HepG2 (cell line): ENCODE measurements around the gene PMEL. TPM values are rescaled to one million over a fixed set of nuclear protein-coding genes. Genes with fewer than 3 reads are reported as not detected.
A peak's percentile ranks its signal among the peaks of the same experiment; 100 is the strongest.

ENCODE experiments used
- ESRRA ChIP-seq: sonication (generic); formaldehyde crosslinking; IDR thresholded peaks from 2 replicates; pipeline ENCODE4 v1.5.1; 2020; ENCODE audit warnings: mild to moderate bottlenecking, low read depth, missing genetic modification reagents
- MAFK ChIP-seq, 2 experiments: IDR thresholded peaks in 1 of 2; conservative IDR thresholded peaks in 1 of 2; 2 replicates each; pipeline ENCODE4 v1.6.1; 2011; ENCODE audit warnings: improper control_type of control experiment in 2 of 2, low read length in 2 of 2
- PAWR ChIP-seq: sonication (generic); formaldehyde crosslinking; IDR thresholded peaks from 2 replicates; pipeline ENCODE4 v1.4.0; 2020; ENCODE audit warnings: missing genetic modification reagents, mild to moderate bottlenecking, borderline replicate concordance
- PITX1 ChIP-seq: sonication (generic); formaldehyde crosslinking; IDR thresholded peaks from 2 replicates; pipeline ENCODE4 v1.5.1; 2020; ENCODE audit warnings: mild to moderate bottlenecking, missing genetic modification reagents
- RARA ChIP-seq: IDR thresholded peaks from 2 replicates; pipeline ENCODE4 v1.6.1; 2016; ENCODE audit warnings: missing genetic modification reagents, missing compliant biosample characterization
- SCMH1 ChIP-seq: sonication (generic); formaldehyde crosslinking; IDR thresholded peaks from 2 replicates; pipeline ENCODE4 v1.9.0; 2021; ENCODE audit warnings: missing genetic modification reagents, mild to moderate bottlenecking, borderline replicate concordance
- SIN3A ChIP-seq: IDR thresholded peaks from 2 replicates; pipeline ENCODE4 v1.6.1; 2011; ENCODE audit warnings: low read depth, mild to moderate bottlenecking, control low read depth, low read length, borderline replicate concordance
- SOX6 ChIP-seq, 2 experiments: fragments of 450-650 bp in 1 of 2; sonication (generic) in 1 of 2; formaldehyde crosslinking in 1 of 2; IDR thresholded peaks; 2 replicates each; pipeline versions ENCODE4 v1.4.0 to v1.6.1; 2017 to 2020; ENCODE audit warnings: antibody characterized with exemption in 1 of 2, mild to moderate bottlenecking in 1 of 2, missing genetic modification reagents in 1 of 2
- STAT5B ChIP-seq: sonication (generic); formaldehyde crosslinking; IDR thresholded peaks from 2 replicates; pipeline ENCODE4 v1.4.0; 2020; ENCODE audit warnings: missing genetic modification reagents
- THRA ChIP-seq: sonication (generic); formaldehyde crosslinking; IDR thresholded peaks from 2 replicates; pipeline ENCODE4 v1.4.0; 2020; ENCODE audit warnings: missing genetic modification reagents, borderline replicate concordance
- ZNF230 ChIP-seq: sonication (generic); formaldehyde crosslinking; IDR thresholded peaks from 2 replicates; pipeline ENCODE4 v1.4.0; 2020; ENCODE audit warnings: mild to moderate bottlenecking, missing genetic modification reagents
- ZNF343 ChIP-seq: sonication (generic); formaldehyde crosslinking; IDR thresholded peaks from 2 replicates; pipeline ENCODE4 v1.4.0; 2020; ENCODE audit warnings: mild to moderate bottlenecking, missing genetic modification reagents
- ZNF367 ChIP-seq: sonication (generic); formaldehyde crosslinking; IDR thresholded peaks from 2 replicates; pipeline ENCODE4 v1.4.0; 2020; ENCODE audit warnings: missing genetic modification reagents, borderline replicate concordance
- ZNF451 ChIP-seq: sonication (generic); formaldehyde crosslinking; IDR thresholded peaks from 2 replicates; pipeline ENCODE4 v1.5.0; 2020; ENCODE audit warnings: mild to moderate bottlenecking, missing genetic modification reagents
- ZNF460 ChIP-seq: sonication (generic); formaldehyde crosslinking; IDR thresholded peaks from 2 replicates; pipeline ENCODE4 v1.5.1; 2020; ENCODE audit warnings: missing genetic modification reagents, mild to moderate bottlenecking, borderline replicate concordance
- ZNF510 ChIP-seq: sonication (generic); formaldehyde crosslinking; IDR thresholded peaks from 2 replicates; pipeline ENCODE4 v1.4.0; 2020; ENCODE audit warnings: low read depth, mild to moderate bottlenecking, missing genetic modification reagents
- ZNF574 ChIP-seq: sonication (generic); formaldehyde crosslinking; IDR thresholded peaks from 2 replicates; pipeline ENCODE4 v1.4.0; 2020; ENCODE audit warnings: missing genetic modification reagents
- ZNF580 ChIP-seq: IDR thresholded peaks from 2 replicates; pipeline ENCODE4 v1.6.1; 2016; ENCODE audit warnings: low read depth, borderline replicate concordance
- ZNF614 ChIP-seq: IDR thresholded peaks from 2 replicates; pipeline ENCODE4 v1.6.1; 2018; ENCODE audit warnings: missing biosample characterization, missing genetic modification reagents, inconsistent platforms, borderline replicate concordance
- ZNF770 ChIP-seq: sonication (generic); formaldehyde crosslinking; IDR thresholded peaks from 2 replicates; pipeline ENCODE4 v1.5.0; 2020; ENCODE audit warnings: mild to moderate bottlenecking, missing genetic modification reagents
- ZNF784 ChIP-seq: sonication (generic); formaldehyde crosslinking; IDR thresholded peaks from 2 replicates; pipeline ENCODE4 v1.5.1; 2020; ENCODE audit warnings: missing genetic modification reagents, mild to moderate bottlenecking, borderline replicate concordance
- polyA plus RNA-seq, 8 experiments: library from polyadenylated mRNA; depleted of rRNA in 3 of 8; stranded (reverse) in 7 of 8; unstranded in 1 of 8; fragments of >200 nt; fragmentation: Illumina TruSeq in 4 of 8; extraction: Trizol in 4 of 8; gene quantifications; 2 replicates each; pipeline versions ENCODE4 v1.2.1 to v1.2.3, GENCODE V29; 2011 to 2016; ENCODE audit warnings: low read depth in 4 of 8, missing spikeins in 1 of 8, mixed read lengths in 1 of 8; ENCODE audit not compliant: insufficient read depth in 1 of 8
- total RNA-seq, 5 experiments: library from RNA; depleted of rRNA; stranded (reverse); fragments of >200 nt; fragmentation: Illumina TruSeq; extraction: Trizol; gene quantifications; 2 replicates each; pipeline ENCODE4 v1.2.3, GENCODE V29; 2016; ENCODE audit warnings: low read depth in 1 of 5

PMEL gene
- total and polyA plus RNA-seq, 2 of the 13 experiments (the other 11 are each of a cell fraction or from before 2014, with no cell fraction given): 0.49 to 3.3 TPM

GRCh38 chr12:55940065-55940732 is 25.6 kb downstream of the PMEL start (continued):
- TF ChIP-seq SOX6 (IDR thresholded peaks at IDR 0.05): no peak
- peak; percentile 53; the same call in 1 of the 2 replicates for TF ChIP-seq SOX6 (CRISPR knock-in tag; IDR thresholded peaks at IDR 0.05)
- no peak for TF ChIP-seq SCMH1 (CRISPR knock-in tag)
- no peak for TF ChIP-seq RARA (CRISPR knock-in tag)
- TF ChIP-seq ESRRA: no peak
- TF ChIP-seq SIN3A: no peak
- TF ChIP-seq STAT5B (CRISPR knock-in tag): no peak
- TF ChIP-seq THRA (CRISPR knock-in tag): 0 out of 2 replicates have a peak, but pooled peaks have one; percentile 17
- TF ChIP-seq ZNF510 (CRISPR knock-in tag): no peak
- TF ChIP-seq ZNF367 (CRISPR knock-in tag): no peak
- TF ChIP-seq ZNF451 (CRISPR knock-in tag): no peak
- peak; percentile 53; the same call in 1 of the 2 replicates for TF ChIP-seq ZNF230 (CRISPR knock-in tag)
- TF ChIP-seq ZNF343 (CRISPR knock-in tag): no peak
- TF ChIP-seq ZNF614 (CRISPR knock-in tag): peak; percentile 37; the same call in 1 of the 2 replicates
- no peak for TF ChIP-seq ZNF770
- no peak for TF ChIP-seq PAWR (CRISPR knock-in tag)
- no peak for TF ChIP-seq PITX1 (CRISPR knock-in tag)
- TF ChIP-seq ZNF580 (CRISPR knock-in tag): 0 out of 2 replicates have a peak, but pooled peaks have one; percentile 50
- TF ChIP-seq ZNF460 (CRISPR knock-in tag): no peak
- TF ChIP-seq MAFK (conservative IDR thresholded peaks at IDR 0.05 in 1 of 2, IDR thresholded peaks at IDR 0.05 in 1 of 2; ENCODE audit: low read length in 2 of 2): no peak
- 0 out of 2 replicates have a peak, but pooled peaks have one; percentile 58 for TF ChIP-seq ZNF784 (CRISPR knock-in tag)
- TF ChIP-seq ZNF574 (CRISPR knock-in tag): peak; percentile 48; the same call in 1 of the 2 replicates
